Progenitor cell of endocrine pancreas (in vitro differentiated cells): ENCODE data around the gene KRTAP19-4. TPM values are rescaled to one million over a fixed set of nuclear protein-coding genes. Genes with fewer than 3 reads are reported as not detected.
"Not testable (repeated sequence)": the region's sequence is repeated elsewhere in the genome, so short reads cannot be mapped to it uniquely, and the experiment has no call there.

Experiments used
- DNase-seq: peaks from one replicate; pipeline ENCODE4 v3.0.0; 2021; ENCODE audit warnings: low spot score; ENCODE audit not compliant: unreplicated experiment
- H3K27ac Mint-ChIP-seq: 2 replicates; pipeline ENCODE4 v1.8.0; 2021; ENCODE audit warnings: mild to moderate bottlenecking, moderate library complexity, mixed read lengths
- H3K27me3 Mint-ChIP-seq: 2 replicates; pipeline ENCODE4 v1.8.0; 2021; ENCODE audit warnings: mixed read lengths
- H3K36me3 Mint-ChIP-seq: 2 replicates; pipeline ENCODE4 v1.8.0; 2022; ENCODE audit warnings: mixed read lengths; ENCODE audit not compliant: insufficient read depth
- H3K4me1 Mint-ChIP-seq: 2 replicates; pipeline ENCODE4 v1.8.0; 2021; ENCODE audit warnings: low read depth, mixed read lengths
- H3K4me3 Mint-ChIP-seq: 2 replicates; pipeline ENCODE4 v1.8.0; 2021; ENCODE audit warnings: low read depth, mild to moderate bottlenecking, moderate library complexity, mixed read lengths
- H3K9me3 Mint-ChIP-seq: 2 replicates; pipeline ENCODE4 v1.8.0; 2021; ENCODE audit warnings: low read depth, mixed read lengths
- long read RNA-seq: library from polyadenylated mRNA; unstranded; transcript quantifications from one replicate; pipeline ENCODE4 v2.0.0, GENCODE V29; 2020
- total RNA-seq: library from RNA; stranded (reverse); gene quantifications from 2 replicates; pipeline ENCODE4 v1.2.1, GENCODE V29; 2021
- TF ChIP-seq, protein P1 (sequence below): fragments of 200-600 bp; sonication (generic); IDR thresholded peaks from one replicate; pipeline ENCODE4 v1.5.0; 2021; ENCODE audit warnings: antibody characterized with exemption, mild to moderate bottlenecking; ENCODE audit not compliant: unreplicated experiment

KRTAP19-4 gene, protein sequence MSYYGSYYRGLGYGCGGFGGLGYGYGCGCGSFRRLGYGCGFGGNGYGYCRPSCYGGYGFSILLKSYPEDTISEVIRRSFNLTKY
- not detected in 2 replicates for total RNA-seq
- long read RNA-seq = 0 reads

GRCh38 chr21:30497065-30497464 is at the start of gene KRTAP19-4:
Gene KRTAP19-4, minus strand, starts transcription at chr21:30497165. Its CDS starts 55 bp downstream, at chr21:30497110.
- TF ChIP-seq, protein P1, sequence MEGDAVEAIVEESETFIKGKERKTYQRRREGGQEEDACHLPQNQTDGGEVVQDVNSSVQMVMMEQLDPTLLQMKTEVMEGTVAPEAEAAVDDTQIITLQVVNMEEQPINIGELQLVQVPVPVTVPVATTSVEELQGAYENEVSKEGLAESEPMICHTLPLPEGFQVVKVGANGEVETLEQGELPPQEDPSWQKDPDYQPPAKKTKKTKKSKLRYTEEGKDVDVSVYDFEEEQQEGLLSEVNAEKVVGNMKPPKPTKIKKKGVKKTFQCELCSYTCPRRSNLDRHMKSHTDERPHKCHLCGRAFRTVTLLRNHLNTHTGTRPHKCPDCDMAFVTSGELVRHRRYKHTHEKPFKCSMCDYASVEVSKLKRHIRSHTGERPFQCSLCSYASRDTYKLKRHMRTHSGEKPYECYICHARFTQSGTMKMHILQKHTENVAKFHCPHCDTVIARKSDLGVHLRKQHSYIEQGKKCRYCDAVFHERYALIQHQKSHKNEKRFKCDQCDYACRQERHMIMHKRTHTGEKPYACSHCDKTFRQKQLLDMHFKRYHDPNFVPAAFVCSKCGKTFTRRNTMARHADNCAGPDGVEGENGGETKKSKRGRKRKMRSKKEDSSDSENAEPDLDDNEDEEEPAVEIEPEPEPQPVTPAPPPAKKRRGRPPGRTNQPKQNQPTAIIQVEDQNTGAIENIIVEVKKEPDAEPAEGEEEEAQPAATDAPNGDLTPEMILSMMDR = no peak
- no peak for DNase-seq
- H3K4me3 Mint-ChIP-seq = no peak within 1 kb of the TSS
- H3K27ac Mint-ChIP-seq = no peak within 1 kb of the TSS
- peaks cover 3% of the 10 kb centered on the region for H3K9me3 Mint-ChIP-seq
- no peaks in the 10 kb centered on the region for H3K27me3 Mint-ChIP-seq
- H3K36me3 Mint-ChIP-seq = no peaks in the 10 kb centered on the region
- no peaks in the 10 kb centered on the region for H3K4me1 Mint-ChIP-seq

DNA sequence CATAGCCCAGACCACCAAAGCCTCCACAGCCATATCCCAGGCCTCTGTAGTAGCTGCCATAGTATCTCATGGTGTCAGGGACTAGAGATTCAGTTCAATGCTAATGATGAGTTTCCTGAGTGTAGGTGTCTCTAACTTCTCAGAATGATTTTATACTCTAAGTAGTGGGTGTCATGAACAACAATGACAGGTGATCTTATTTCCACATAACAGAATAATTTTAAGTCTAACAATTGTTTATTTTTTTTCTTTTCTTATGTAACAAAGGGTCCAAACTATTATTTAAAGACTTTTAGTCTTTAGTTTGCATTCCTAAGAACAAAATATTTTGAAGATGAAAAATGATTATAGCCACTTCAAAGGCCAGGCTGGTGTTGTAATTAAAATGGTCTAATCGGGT is 44.8 kb upstream of the KRTAP19-4 start, which contains the start of gene KRTAP19-6:
KRTAP19-6 (minus strand) TSS at position 101 of the 400 bp plus-strand sequence; CDS start at position 70, 31 bp downstream.
- Mint-ChIP-seq H3K36me3 (no peaks in the 10 kb centered on the region), H3K4me3 (no peak within 1 kb of the TSS), H3K4me1 (no peaks in the 10 kb centered on the region), H3K9me3 (peaks cover 15% of the 10 kb centered on the region), H3K27me3 (no peaks in the 10 kb centered on the region), H3K27ac (no peak within 1 kb of the TSS)
- DNase-seq = no peak
- TF ChIP-seq, protein P1 = no peak

DNA sequence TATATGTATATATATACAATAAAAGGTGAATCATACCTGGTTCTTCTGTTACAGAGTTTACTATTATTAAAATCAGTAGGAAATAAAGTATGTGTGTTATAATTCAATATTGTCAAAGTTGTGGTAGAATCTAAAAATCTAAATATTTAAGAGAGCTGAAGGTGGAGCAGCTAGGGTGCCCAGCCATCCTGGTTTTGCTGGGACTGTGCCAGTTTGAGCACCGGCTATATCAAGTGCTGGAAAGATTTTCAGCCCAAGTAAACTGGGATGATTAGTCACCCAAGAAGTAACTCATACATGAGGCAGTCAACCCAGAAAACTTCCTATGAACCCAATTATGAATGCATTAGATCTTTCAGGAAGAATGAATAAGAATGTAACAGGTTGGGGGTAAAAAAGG is 21.9 kb upstream of the KRTAP19-4 start:
- no peak for DNase-seq
- Mint-ChIP-seq H3K4me3 (no peak overlapping the region), H3K27me3 (no peaks in the 10 kb centered on the region), H3K9me3 (peaks cover 3% of the 10 kb centered on the region), H3K27ac (no peak overlapping the region), H3K36me3 (no peaks in the 10 kb centered on the region), H3K4me1 (no peaks in the 10 kb centered on the region)
- TF ChIP-seq, protein P1 = no peak

- no peak for DNase-seq
- TF ChIP-seq, protein P1 = no peak
- Mint-ChIP-seq H3K36me3 (no peaks in the 10 kb centered on the region), H3K9me3 (peaks cover 3% of the 10 kb centered on the region), H3K4me1 (no peaks in the 10 kb centered on the region), H3K4me3 (no peak overlapping the region), H3K27ac (no peak overlapping the region), H3K27me3 (no peaks in the 10 kb centered on the region)
These were observed 18.7 kb upstream of the KRTAP19-4 start for GRCh38 chr21:30515681-30516080.

DNA sequence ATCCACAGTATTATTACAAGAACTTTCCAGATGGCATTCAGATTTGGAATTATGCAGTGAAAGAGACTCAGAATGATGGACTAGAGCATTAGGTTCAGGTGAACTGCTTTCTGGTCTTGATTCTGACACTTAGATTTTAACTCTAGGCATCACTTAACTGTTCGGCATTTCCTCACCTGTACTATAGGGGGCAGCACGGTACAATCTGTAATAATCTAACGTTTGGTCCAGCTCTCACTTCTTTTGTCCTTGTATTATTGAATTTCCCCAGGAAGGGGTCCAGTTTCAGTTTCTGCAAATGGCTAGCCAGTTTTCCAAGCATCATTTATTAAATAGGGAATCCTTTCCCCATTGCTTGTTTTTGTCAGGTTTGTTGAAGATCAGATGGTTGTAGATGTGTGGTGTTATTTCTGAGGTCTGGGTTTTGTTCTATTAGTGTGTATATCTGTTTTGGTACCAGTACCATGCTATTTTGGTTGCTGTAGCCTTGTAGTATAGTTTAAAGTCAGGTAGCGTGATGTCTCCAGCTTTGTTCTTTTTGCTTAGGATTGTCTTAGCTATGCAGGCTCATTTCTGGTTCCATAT is 8.7 kb upstream of the KRTAP19-4 start:
- not testable (repeated sequence) for H3K4me3 Mint-ChIP-seq, H3K4me1 Mint-ChIP-seq, H3K36me3 Mint-ChIP-seq, DNase-seq, H3K9me3 Mint-ChIP-seq, H3K27me3 Mint-ChIP-seq, H3K27ac Mint-ChIP-seq
- TF ChIP-seq, protein P1 = peak; percentile 61
